HG02852 (cell line): Measurements from ENCODE around the gene POT1.

Source experiments
- ATAC-seq: cut with Tn5 transposase; IDR thresholded peaks from one replicate; pipeline ENCODE4 v1.9.1; 2021; ENCODE audit warnings: mild to moderate bottlenecking, moderate library complexity; ENCODE audit not compliant: unreplicated experiment

The POT1 gene

DNA sequence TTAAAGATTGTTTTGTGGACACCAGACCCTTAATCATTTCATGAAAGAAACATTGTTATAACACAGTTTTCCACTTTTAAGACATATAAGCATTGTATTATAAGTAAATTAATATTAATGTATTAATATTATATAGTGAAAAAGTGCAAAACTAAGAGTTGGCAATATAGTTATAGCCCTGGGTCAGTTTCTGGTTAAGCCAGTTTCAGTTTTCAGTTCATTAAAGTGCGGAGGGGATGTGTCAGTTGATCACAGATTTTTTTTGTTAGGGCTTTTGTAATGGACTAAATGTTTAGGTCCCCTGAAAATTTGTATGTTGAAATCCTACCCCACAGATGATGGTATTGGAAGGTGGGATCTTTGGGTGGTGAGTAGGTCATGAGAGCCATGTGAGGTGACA is 118.3 kb downstream of the POT1 start:
- ATAC-seq, result no peak

DNA sequence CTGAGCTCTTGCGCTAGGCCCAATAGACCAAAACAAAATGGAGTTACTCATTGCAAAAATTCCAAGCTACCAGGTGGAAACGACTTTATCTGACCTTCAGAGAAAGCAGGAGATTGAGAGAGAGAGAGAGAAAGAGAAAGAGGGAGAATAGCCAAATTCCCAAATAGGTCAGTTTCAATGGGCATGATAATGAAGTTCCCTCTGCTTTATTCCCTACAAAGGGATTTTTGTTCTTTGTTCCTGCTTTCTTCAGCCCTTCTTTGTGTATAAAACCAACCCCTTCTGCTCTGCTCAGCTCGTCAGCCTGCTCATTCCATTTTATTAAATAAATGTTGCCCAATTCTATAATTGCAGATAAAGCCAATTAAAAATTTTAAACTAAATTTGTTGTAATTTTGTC is 119.0 kb downstream of the POT1 start:
- ATAC-seq, result no peak

DNA sequence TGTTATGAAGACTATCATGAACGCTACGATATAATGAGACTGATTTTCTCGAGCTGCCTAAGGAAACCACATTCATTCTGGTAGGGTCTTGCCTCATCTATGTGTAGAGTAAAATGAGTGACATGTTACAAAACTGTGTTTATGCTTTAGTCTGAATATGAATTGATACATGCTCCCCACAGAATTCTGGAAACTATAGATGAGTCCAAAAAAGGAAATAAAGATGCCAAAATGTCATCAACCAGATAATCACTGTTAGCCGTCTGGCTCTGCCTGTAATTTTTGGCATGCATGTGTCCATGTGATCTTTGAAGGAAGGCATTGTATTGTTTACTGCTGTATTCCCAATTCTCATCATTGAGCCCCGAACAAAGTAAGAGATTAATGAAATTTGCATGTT is 121.4 kb downstream of the POT1 start:
- no peak for ATAC-seq

- ATAC-seq, result no peak
Measured at GRCh38 chr7:124801330-124801895, 128.2 kb downstream of the POT1 start.

DNA sequence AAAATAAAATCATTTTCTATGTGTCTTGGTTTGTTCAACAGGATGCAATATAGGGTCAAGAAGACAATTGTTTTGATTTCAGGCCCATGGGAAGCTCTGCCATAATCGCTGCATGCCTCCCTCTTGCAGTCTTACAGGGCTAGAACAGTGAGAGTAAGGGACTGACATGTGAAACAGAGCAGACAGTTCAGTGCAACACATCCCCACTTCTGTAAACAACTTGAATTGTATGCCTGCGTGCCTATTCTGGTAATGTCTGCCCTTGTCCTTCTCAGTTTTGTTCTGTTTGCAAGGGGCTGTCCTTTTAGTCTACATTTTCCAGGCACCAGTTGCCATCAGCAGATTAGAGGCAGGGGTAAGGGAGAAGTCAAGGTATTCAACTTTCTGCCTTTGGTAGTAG is 129.2 kb downstream of the POT1 start:
- no peak for ATAC-seq

DNA sequence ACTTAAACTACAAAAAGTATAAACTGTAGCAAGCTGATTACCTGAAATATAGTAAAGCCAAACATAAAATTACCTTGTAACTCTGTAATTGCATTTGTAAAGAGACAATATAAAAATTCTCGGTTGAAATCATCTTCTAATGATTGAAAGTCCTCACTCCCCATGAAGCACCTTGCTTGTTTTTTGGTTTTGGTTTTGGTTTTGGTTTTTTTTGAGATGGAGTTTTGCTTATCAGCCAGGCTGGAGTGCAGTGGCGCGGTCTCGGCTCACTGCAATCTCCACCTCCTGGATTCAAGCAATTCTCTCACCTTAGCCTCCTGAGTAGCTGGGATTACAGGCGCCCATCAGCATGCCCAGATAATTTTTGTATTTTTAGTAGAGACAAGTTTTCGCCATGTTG is 130.2 kb downstream of the POT1 start:
- ATAC-seq, result no peak

GRCh38 chr7:124796771-124797170 is 132.9 kb downstream of the POT1 start:
- ATAC-seq, result no peak

GRCh38 chr7:124792696-124793095 is 136.9 kb downstream of the POT1 start:
- ATAC-seq, result no peak

GRCh38 chr7:124792002-124792401 is 137.6 kb downstream of the POT1 start:
- no peak for ATAC-seq

- ATAC-seq, result no peak
Measured at GRCh38 chr7:124791426-124791825, 138.2 kb downstream of the POT1 start.

GRCh38 chr7:124790645-124791044 is 139.0 kb downstream of the POT1 start:
- ATAC-seq, result no peak

- no peak for ATAC-seq
Measured at GRCh38 chr7:124785994-124786393, 143.6 kb downstream of the POT1 start.

GRCh38 chr7:124784879-124785818 is 144.5 kb downstream of the POT1 start:
- peak; percentile 93 for ATAC-seq

GRCh38 chr7:124783271-124783670 is 146.4 kb downstream of the POT1 start:
- ATAC-seq, result no peak

- no peak for ATAC-seq
Measured at GRCh38 chr7:124781907-124782734, 147.5 kb downstream of the POT1 start.

DNA sequence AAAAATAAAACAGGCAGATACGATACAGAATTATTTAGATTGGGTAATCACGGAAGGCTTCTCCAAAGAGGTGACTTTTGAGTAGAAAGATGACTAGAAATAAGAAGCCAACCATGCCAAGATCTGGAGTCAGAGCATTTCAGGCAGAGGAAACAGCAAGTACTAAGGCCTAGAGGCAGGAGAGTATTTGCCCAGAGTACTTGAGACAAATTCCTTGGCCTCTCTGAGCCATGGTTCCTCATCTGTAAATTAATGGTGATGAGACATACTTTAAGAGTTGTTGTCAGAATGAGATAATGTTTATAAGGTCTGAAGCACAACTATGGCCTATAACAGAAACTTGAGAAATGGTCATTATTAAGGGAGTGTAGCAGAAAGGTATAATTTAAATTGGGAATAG is 148.2 kb downstream of the POT1 start:
- no peak for ATAC-seq

DNA sequence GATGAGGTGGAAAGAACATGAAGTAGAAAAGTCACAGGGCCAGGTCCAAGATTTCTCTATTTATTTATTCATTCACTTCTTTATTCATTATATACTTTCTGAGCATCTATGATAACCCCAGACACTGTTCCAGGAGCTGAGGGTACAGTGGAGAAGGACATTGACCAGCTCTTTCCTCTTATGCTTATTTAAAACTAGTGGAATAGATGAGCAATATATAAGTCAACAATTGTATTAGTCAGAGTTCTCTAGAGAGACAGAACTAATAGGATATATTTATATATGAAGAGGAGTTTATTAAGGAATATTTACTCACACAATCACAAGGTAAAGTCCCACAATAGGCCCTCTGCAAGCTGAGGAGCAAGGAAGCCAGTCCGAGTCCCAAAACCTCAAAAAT is 149.0 kb downstream of the POT1 start:
- no peak for ATAC-seq

GRCh38 chr7:124780056-124780455 is 149.6 kb downstream of the POT1 start:
- ATAC-seq, result no peak

- no peak for ATAC-seq
Measured at GRCh38 chr7:124779620-124780019, 150.0 kb downstream of the POT1 start.

- no peak for ATAC-seq
Measured at GRCh38 chr7:124779194-124779593, 150.4 kb downstream of the POT1 start.

GRCh38 chr7:124777268-124777667 is 152.4 kb downstream of the POT1 start:
- ATAC-seq, result no peak

DNA sequence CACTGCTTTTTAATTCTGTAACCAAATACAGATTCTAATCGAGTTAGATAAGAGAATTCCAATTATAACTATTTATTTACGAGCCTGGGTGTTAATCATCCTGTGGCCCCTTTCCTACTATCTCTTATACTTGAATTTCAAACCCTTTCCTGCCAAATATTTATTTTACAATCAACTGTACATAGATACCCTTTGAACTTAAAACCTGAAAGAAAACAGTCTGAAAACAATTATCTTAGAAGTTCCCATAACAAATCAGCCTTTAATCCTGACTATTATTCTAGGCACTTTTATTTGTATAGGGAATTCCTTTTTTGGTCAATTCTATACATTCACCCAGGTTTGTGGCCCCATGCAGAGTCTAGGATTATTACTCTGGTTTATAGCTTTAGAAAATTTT is 153.5 kb downstream of the POT1 start:
- ATAC-seq, result no peak
